Right cardiac atrium (tissue), 5 donors: ENCODE measurements around the gene ANGPTL7. TPM values are rescaled to one million over a fixed set of nuclear protein-coding genes. Genes with fewer than 3 reads are reported as not detected.

Source experiments
- ATAC-seq, 2 donors: fragments of 200-7000 bp; cut with Tn5 transposase; one replicate each; pipeline versions ENCODE4 v1.8.0 to v1.9.1; 2020; ENCODE audit warnings: moderate library complexity in 2 of 2, mild to moderate bottlenecking in 1 of 2
- DNase-seq, 3 donors: peaks; one replicate each; pipeline ENCODE4 v3.0.0-alpha.2; 2020
- H3K27ac ChIP-seq: one replicate; pipeline ENCODE4 v1.5.1; 2013; ENCODE audit warnings: mild to moderate bottlenecking, low read length, control low read depth, moderate library complexity
- H3K27me3 ChIP-seq: one replicate; pipeline ENCODE4 v1.6.1; 2013; ENCODE audit not compliant: control insufficient read depth, insufficient read depth
- H3K4me1 ChIP-seq: one replicate; pipeline ENCODE4 v1.6.1; 2013; ENCODE audit warnings: low read length; ENCODE audit not compliant: control insufficient read depth, insufficient read depth
- H3K4me3 ChIP-seq: one replicate; pipeline ENCODE4 v1.5.1; 2013; ENCODE audit warnings: low read length, control low read depth
- H3K9me3 ChIP-seq: one replicate; pipeline ENCODE4 v1.6.1; 2013; ENCODE audit warnings: low read length; ENCODE audit not compliant: control insufficient read depth
- WGBS: extraction: QIAGEN DNeasy Blood & Tissue Kit; methylation state at CpG from one replicate; pipeline ENCODE4 v1.1.7; 2013; 5-methylcytosine and 5-hydroxymethylcytosine counted together
- intact Hi-C, 4 donors: fragments of 100-400 bp; cut with DNase I; formaldehyde crosslinking; loops; one replicate each; pipeline versions ENCODE4 v1.11.0 to v1.14.0; 2022 to 2023
- long read RNA-seq, 4 donors: library from polyadenylated mRNA; unstranded; transcript quantifications; one replicate each; pipeline ENCODE4 v2.0.0, GENCODE V29; 2020 to 2021
- polyA plus RNA-seq: library from polyadenylated mRNA; stranded (reverse); fragments of 200-250 nt; gene quantifications from one replicate; pipeline ENCODE4 v1.2.3, GENCODE V29; 2013
- total RNA-seq, 4 donors: library from RNA; stranded (reverse); fragmentation: NEBNext Ultra II Directional; extraction: Animal tissue kit (Norgen Biotek cat#: 25700); gene quantifications; one replicate each; pipeline ENCODE4 v1.2.1, GENCODE V29; 2021
- donor health status: healthy with polysubstance abuse.
- donor health status: DM: no; HTN: yes; CAD: no.
- donor health status: DM: no; HTN: no; CAD: no.
- donor health status: DM: no; HTN: yes; CAD: no; lungs with severe emphysema.
- donor health status: DM: yes; HTN: yes; CAD: no.

The ANGPTL7 gene
- total RNA-seq (1 to 10 TPM; 1.4 to 4.5 (median 2.8) TPM), polyA plus RNA-seq (3.7 TPM)
- long read RNA-seq, donor 1, transcript ANGPTL7-201 (5 exons, 2,238 nt): major isoform, 15 of 15 reads
- long read RNA-seq, donor 1, partial matches to known transcripts: 0 of 15 reads
- long read RNA-seq, donor 1, other reads (novel, unspliced or antisense): 0 of 15 reads
- long read RNA-seq, donor 2, transcript ANGPTL7-201 (5 exons, 2,238 nt): major isoform, 5 of 5 reads
- long read RNA-seq, donor 2, partial matches to known transcripts: 0 of 5 reads
- long read RNA-seq, donor 2, other reads (novel, unspliced or antisense): 0 of 5 reads
- long read RNA-seq, donor 3, transcript ANGPTL7-201 (5 exons, 2,238 nt): major isoform, 22 of 23 reads
- long read RNA-seq, donor 3, partial matches to known transcripts: 0 of 23 reads
- long read RNA-seq, donor 3, other reads (novel, unspliced or antisense): 1 of 23 reads
- long read RNA-seq, donor 4, transcript ANGPTL7-201 (5 exons, 2,238 nt): major isoform, 6 of 6 reads
- long read RNA-seq, donor 4, partial matches to known transcripts: 0 of 6 reads
- long read RNA-seq, donor 4, other reads (novel, unspliced or antisense): 0 of 6 reads

GRCh38 chr1:11188858-11189451 is at the start of gene ANGPTL7:
Gene ANGPTL7, plus strand, starts transcription at chr1:11189355. Its CDS starts 225 bp downstream, at chr1:11189580.
- ATAC-seq: peak; percentile 24 to 33
- no peak for DNase-seq
- Histone ChIP-seq H3K27me3 (no peaks in the 10 kb centered on the region), H3K27ac (peak within 1 kb of the TSS; percentile 69), H3K9me3 (no peaks in the 10 kb centered on the region), H3K4me3 (no peak within 1 kb of the TSS), H3K4me1 (peaks cover 10% of the 10 kb centered on the region)
- intact Hi-C loops: no loop called here
- WGBS: 67% methylated on average over 8 of the region's 8 CpGs

DNA sequence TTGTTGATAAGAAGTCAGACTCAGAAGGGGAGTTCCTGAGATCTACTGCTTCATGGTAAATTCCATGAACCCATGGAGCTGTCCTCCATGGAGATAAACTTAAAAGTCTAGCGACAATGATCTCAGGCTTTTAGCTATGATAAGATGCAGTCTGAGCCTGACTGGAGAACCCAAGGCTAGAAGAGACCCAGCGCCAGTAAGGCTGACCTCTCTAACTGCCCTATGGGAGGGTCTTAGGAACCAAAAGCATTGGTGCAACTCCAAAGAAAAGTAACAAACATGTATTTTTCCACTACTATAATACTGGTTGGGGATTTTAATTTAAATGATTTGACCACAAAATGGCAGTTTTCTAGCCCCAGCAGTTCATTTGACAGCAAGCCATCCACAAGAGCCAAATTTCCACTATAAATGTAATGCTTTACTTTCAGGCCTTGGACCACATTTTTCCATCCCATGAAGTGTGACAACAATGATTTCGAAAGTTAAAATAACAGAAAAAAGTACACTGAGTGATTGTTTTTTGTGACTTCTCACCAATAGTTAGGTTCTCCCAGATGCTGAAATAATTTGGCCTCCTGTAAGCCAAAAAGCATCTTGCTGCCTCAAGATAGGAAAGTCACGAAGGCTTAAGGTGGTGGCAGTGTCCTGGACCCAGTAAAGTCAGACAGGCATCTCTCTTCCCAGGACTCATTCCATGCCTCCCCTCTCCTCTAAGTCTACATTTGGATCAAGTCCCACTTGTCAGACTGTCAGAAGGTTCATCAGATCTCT is 46.4 kb upstream of the ANGPTL7 start:
- Histone ChIP-seq H3K4me1 (peaks cover 3% of the 10 kb centered on the region), H3K4me3 (no peak overlapping the region), H3K27me3 (no peaks in the 10 kb centered on the region), H3K9me3 (no peaks in the 10 kb centered on the region), H3K27ac (peak overlapping the region; percentile 7)
- intact Hi-C loops: no loop called here
- WGBS: 72% methylated on average over 4 of the region's 4 CpGs
- ATAC-seq (peak in 1 of 2 donors; percentile 54), DNase-seq (no peak)

- DNase-seq (no peak), ATAC-seq (no peak)
- WGBS: 90% methylated on average over 5 of the region's 5 CpGs
- H3K4me1 ChIP-seq: peaks cover 3% of the 10 kb centered on the region
- H3K27ac ChIP-seq: peak overlapping the region; percentile 53
- H3K9me3 ChIP-seq: no peaks in the 10 kb centered on the region
- intact Hi-C loops: no loop called here
- H3K27me3 ChIP-seq: no peaks in the 10 kb centered on the region
- H3K4me3 ChIP-seq: no peak overlapping the region
Observed at GRCh38 chr1:11143401-11143800, 45.8 kb upstream of the ANGPTL7 start.

DNA sequence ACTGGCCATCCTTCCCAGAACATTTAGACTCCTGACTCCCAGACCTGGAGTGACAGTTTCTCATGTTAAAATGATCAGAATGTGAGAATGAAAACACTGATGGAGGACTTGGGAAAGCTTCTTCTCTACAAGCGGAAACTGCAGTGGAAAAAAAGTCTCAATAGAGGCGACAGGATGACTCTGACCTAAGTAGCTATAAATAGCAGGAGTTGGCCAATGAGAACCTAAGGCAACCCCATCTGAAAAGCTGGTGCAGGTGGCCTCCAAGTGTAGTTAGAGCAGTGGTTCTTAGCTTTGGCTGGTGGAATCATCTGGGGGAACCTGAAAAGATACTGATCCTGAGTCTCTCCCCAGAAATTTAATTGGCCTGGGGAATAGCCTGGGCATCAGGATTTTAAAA is 45.2 kb upstream of the ANGPTL7 start:
- WGBS: 43% methylated on average over 2 of the region's 2 CpGs
- Histone ChIP-seq H3K9me3 (no peaks in the 10 kb centered on the region), H3K4me1 (peaks cover 3% of the 10 kb centered on the region), H3K27ac (peak overlapping the region; percentile 68), H3K4me3 (no peak overlapping the region), H3K27me3 (no peaks in the 10 kb centered on the region)
- intact Hi-C loops: no loop called here
- no peak for DNase-seq
- ATAC-seq: peak; percentile 41 to 59

GRCh38 chr1:11144570-11145256 is 44.4 kb upstream of the ANGPTL7 start:
- H3K27ac ChIP-seq: peak overlapping the region; percentile 17
- H3K27me3 ChIP-seq: no peaks in the 10 kb centered on the region
- H3K9me3 ChIP-seq: no peaks in the 10 kb centered on the region
- ATAC-seq (no peak), DNase-seq (no peak)
- no peak overlapping the region for H3K4me3 ChIP-seq
- intact Hi-C loops: no loop called here
- H3K4me1 ChIP-seq: peaks cover 3% of the 10 kb centered on the region
- WGBS: 61% methylated on average over 12 of the region's 12 CpGs

GRCh38 chr1:11145741-11146140 is 43.4 kb upstream of the ANGPTL7 start:
- H3K27me3 ChIP-seq: no peaks in the 10 kb centered on the region
- ATAC-seq (no peak), DNase-seq (no peak)
- WGBS: 90% methylated on average over 6 of the region's 6 CpGs
- H3K4me3 ChIP-seq: no peak overlapping the region
- H3K27ac ChIP-seq: no peak overlapping the region
- intact Hi-C loops: no loop called here
- no peaks in the 10 kb centered on the region for H3K9me3 ChIP-seq
- peaks cover 3% of the 10 kb centered on the region for H3K4me1 ChIP-seq

GRCh38 chr1:11147197-11147770 is 41.9 kb upstream of the ANGPTL7 start:
- ATAC-seq: no peak
- intact Hi-C loops: no loop called here
- 57% methylated on average over 4 of the region's 4 CpGs for WGBS
- H3K4me1 ChIP-seq: peaks cover 13% of the 10 kb centered on the region
- no peak for DNase-seq
- H3K27ac ChIP-seq: no peak overlapping the region
- no peaks in the 10 kb centered on the region for H3K27me3 ChIP-seq
- H3K9me3 ChIP-seq: no peaks in the 10 kb centered on the region
- H3K4me3 ChIP-seq: no peak overlapping the region

DNA sequence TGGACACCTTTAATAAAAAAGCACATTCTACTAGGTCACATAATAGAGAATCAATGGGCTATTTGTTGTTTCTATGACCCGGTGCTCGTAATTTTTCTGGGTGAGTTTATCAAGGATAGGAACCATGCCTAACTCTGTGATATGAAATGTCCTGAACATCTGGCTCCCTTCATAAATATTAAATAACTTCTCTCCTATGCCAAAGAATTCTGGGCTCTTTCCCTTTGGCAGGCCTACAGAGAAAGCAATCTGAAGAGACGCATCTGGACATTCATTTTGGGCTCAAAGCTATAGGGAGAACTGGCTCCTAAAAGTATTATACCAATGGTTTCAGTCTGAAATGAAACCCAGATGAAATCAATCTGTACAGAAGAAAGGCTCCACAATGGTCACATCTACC is 38.8 kb upstream of the ANGPTL7 start:
- ATAC-seq (peak; percentile 35 to 56), DNase-seq (no peak)
- no peak overlapping the region for H3K4me3 ChIP-seq
- WGBS: 47% methylated on average over 3 of the region's 3 CpGs
- peaks cover 11% of the 10 kb centered on the region for H3K4me1 ChIP-seq
- intact Hi-C loops: no loop called here
- no peak overlapping the region for H3K27ac ChIP-seq
- no peaks in the 10 kb centered on the region for H3K27me3 ChIP-seq
- H3K9me3 ChIP-seq: no peaks in the 10 kb centered on the region

GRCh38 chr1:11151114-11151513 is 38.0 kb upstream of the ANGPTL7 start:
- Histone ChIP-seq H3K4me3 (no peak overlapping the region), H3K9me3 (no peaks in the 10 kb centered on the region), H3K27me3 (no peaks in the 10 kb centered on the region), H3K4me1 (peaks cover 11% of the 10 kb centered on the region), H3K27ac (no peak overlapping the region)
- intact Hi-C loops: no loop called here
- DNase-seq: no peak
- 64% methylated on average over 5 of the region's 5 CpGs for WGBS
- ATAC-seq: peak in 1 of 2 donors; percentile 29
